NCI-H446 treated with DMSO at 0.1 percent for 48 hours (cell line): ENCODE measurements around the gene NTM.
"Not testable (repeated sequence)": the region's sequence is repeated elsewhere in the genome, so short reads cannot be mapped to it uniquely, and the experiment has no call there.

Source experiments
- DNase-seq: peaks from one replicate; lab custom pipeline; 2025; lab: John Stamatoyannopoulos, UW

The NTM gene

DNA sequence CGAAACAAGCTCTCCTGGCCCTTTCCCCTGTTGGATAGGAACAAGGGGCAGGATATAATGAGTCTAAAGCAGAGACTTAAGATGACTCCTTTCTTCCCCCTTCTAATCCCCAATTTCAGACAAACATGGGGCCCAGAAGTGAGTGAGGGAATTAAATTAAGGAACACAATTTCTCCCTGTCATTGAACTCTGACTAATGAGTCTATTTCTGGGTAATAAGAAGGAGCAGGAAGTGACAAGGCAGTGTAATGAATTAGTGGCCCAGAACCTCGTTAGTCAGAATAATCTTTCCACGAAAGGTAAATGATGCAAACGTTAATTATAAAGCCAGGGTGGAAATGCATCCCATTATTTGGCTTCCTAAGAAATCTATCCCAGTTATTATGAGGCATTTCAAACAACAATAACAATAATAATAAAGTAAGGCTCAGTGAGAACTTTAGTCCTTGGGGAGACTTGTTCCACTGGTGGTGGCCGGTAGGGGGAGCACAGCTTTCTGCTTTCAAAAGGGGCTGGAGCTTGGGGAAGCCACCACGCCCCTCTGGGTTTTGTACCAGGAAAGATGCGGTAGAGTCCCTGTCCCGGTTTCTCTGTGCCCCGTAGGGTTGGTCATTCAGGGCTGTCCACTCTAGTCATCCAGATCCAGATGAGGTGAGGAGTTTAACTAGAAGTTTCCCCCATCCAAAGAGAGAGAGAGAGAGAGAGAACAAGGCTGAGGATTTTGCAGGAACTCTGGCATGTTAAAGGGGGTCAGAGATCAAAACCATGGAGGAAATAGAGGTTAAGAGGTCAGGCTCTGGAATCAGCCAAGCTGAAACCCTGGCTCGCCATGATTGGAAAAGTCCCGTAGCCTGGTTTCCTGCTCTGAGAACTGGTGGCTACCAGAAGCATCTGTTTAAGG lies 298.3 kb downstream of the NTM start:
- no peak for DNase-seq

DNA sequence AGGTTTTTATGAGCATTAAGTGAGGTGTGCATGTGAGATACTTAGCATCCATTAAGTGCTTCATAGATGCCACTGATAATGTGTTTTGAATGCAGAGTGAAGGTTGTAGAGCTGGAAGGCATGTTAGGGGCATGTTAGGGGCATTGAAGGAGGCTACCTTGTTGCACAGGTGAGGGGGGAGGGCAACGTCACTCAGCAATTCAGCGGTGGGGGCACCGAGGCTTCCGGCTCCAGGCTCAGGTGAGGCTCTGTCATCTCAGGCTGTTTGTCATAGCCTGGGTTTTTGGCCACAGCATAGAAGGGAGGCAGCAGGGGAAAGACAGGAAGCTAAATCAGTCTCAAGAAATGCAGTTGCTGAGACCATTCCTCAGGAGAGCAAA lies 299.0 kb downstream of the NTM start:
- DNase-seq: no peak

DNA sequence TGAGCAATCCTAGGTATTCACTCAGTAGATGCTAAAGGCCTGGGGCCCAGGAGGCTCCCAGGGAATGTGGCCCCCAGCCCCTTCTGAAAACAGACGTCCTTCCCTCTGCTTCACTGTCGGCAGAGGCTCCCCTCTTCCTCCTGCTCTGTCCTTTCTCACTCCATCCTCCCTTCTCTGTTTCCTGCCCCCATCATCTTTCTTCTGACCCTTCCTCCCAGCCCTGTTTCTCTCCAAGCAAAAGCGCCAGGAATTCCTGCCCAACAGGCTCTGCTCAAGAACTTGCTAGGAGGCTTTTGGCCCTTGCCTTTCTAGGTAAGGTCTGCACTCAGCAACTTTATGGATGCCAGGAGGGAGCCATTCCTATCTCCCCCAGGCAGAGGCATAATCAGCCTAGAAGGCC lies 300.5 kb downstream of the NTM start:
- DNase-seq: no peak

DNA sequence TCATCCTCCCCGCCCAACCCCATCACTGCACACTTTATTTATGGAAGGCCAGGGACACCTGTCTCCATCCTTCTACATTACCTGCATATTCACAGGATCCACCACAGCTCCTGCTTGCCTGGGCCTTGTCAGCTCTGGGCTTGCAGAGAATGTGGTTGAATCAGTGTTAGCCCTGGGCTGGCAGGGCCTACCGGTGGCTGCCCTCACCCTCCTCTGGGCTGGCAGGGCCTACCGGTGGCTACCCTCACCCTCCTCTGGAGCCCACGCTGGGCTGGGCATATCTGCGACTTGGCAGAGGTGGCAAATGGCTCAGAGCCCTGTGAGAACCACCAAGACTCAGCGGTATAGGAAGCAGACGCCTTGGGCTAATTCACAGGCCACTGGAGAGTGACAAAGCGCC lies 300.9 kb downstream of the NTM start:
- DNase-seq: no peak

DNA sequence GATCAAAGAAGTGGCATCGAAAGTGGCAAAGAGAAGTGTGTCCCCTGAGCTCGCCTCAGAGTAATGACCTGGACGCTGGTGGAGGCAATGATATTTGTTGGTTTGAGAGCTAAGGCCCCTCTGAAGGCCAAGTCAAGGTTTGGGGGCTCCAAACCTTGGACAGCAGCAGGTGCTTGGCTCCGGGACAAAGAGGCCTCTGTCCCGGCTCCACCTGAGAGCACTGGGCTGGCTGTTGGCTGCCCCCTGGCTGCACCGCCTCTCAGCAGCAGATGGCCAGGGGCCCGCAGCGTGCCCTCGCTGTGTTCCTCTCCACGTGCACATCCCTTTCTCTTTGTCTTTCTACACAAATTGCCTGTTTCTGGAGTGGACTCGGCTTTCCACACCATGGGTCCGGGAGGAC lies 301.3 kb downstream of the NTM start:
- DNase-seq: no peak

DNA sequence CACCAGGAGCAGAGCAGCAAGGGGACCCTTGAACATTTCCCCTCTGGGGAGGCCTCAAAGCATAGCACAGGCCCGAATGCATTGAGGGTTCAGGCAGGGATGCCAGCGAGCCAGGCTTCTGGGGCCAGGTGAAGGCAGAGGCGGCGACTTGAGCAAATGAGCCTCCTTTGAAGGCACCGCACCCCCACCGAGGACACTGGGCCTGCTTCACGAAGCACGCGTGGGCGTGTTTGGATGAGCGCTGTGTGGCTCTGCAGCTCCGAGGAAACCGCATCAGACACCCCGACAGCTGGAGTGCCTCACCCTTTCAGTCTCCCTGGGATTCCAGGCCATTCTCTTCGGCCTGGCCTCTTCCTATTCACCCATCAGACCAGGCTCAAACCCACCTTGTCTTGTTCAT lies 301.8 kb downstream of the NTM start:
- DNase-seq: no peak

DNA sequence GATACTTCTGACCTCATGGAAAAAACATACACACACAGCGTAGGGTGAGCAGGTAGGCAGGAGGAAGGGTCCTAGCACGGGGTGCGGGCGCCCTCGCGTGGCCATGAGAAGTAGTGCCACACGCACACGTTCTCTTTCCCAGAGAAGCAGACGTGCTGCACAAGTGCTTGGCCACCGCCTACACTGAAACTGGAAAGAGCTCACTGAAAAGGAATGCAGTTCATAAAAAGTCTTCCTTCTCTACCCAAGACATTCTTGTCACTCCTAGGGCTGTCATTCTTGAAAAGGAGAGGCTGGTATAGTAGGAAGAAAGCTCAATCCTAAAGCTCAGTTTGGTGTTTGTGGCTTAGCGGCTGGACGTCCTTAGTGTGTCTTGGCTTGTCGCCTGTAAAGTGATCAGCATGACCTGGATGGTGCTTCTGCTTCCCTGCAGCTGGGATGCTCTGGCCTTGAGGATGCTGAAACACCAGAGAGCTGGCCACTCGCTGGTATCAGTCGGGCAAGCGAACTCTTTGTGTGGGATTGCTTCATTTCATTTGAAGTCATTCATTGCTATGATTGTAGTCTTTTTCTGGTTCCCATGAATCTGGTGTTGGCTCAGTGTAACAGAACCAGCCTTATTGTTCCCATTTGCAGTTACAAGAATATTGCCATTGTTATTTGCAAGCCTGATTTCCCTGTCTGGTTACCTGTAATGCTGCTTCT lies 303.8 kb downstream of the NTM start:
- no peak for DNase-seq

DNA sequence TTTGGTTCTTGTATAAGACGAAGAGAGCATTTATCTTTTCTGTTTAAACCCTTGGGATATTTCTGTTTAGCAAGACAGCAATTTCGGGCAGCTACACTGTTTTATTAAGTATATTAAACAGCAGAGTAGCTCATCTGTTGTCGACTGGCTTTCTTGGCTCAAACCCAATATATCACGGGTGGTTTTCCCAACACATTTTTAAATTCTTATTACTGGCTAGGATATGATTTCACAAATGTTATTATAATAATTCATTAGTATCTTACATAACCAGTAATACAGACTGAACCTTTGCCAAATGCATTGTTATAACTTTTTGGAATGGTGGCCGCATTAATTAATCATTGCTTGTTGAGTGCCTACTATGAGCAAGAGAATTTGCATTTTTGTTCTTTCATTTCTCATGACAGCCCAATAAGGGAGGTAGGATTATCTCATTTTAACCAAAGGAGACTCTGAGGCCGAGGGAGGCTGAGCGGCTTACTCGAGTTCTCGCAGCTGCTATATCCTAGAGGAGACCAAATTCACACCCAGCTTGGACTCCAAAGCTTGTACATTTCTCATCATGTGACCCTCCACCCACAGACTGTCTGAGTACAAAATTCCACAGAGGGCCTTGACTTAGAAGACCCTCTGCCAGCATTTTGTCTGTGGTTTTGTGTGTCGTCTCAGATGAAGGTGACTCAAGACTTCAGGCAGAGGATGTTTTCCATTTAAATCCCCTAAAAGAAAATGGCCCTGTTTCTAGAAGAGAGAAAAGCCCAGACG lies 304.9 kb downstream of the NTM start:
- DNase-seq: no peak

DNA sequence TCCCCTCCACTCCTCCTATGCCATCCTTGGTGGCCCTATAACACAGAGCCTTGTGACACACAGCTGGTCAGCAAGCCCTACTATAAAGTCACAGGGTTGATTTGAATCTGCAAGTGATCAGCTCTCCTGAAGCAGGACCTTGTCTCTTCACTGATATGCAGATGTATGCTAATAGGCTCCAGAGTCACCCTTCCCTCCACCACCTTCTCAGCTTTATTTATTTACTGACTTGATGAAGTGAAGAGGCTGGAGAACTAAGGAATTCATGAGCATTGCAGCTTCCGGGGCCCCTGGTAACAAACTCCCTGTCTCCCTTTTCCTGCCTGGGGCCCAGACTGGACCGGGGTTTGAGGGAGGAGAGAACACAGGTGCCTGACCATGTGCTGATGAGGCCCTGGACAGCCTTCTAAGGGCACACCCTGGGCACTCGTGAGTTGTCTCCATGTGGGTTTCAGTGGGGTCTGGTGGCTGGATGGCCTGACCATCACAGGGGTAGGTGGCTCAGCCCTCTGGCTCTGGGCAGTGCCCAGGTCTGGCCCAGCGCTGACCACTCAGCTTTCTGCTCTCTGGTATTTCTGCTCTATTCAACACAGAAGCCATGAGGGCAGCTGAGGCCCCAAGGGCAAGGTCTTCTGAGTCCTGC lies 307.5 kb downstream of the NTM start:
- no peak for DNase-seq

DNA sequence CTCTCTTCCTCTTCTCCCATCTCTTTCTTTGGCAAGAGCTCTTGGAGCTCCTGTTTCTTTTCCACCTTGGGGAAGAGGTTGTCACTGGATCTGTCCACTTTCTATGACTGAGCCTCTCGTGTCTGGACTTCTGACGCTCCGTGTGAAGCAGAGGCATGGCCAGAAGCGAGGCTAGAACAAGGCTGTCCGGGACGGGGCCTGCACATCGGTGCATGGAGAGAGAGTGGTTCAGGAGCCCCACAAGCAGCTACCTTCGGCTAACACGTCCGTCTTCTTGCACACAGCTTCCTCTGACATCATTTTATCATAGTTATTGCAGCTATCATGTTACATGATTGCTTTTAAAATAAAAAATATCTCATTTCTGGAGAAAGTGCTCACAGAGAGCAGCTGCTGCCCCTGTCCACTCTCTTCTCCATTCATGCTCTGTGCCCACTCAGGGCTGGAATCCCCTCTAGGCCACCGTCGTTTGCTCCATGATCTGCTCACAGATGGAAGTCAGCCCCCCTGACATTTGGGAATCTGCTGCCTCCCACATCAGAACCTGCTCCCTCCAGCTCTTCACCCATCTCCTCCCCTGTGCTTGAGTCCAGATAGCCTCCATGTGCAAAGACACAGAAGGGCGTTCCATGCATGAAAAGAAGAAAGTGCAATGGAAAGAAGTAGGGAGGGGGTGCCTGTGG lies 308.4 kb downstream of the NTM start:
- DNase-seq: no peak

DNA sequence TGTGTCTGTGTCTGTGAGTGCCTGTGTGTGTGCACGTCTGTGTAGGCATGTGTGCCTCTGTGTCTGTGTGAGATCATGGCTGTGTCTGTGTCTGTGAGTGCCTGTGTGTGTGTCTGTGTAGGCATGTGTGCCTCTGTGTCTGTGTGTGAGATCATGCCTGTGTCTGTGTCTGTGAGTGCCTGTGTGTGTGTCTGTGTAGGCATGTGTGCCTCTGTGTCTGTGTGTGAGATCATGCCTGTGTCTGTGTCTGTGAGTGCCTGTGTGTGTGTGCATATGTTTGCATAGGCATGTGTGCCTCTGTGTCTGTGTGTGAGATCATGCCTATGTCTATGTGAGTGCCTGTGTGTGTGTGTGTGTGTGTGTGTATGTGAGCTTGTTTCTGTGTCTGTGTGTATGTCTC lies 310.0 kb downstream of the NTM start:
- DNase-seq: not testable (repeated sequence)

DNA sequence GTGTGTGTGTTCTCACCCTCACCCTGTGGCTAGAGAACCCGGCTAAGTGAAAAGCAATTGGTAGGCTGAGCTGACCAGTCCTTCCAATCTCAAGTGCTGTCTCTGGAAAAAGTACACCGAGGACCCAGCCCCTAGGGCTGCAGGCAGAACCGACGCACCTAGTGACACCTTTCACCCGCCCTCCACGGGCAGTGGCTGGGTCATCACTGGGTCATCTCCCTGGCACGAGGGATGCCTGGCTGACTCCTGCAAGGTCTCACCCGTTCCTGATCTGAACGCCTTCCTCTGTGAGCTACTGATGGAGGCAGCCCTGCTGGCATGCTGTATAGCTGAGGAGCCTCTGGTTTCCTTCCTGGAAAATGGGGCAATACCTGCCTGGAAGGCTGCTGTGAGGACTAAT lies 311.5 kb downstream of the NTM start:
- no peak for DNase-seq

DNA sequence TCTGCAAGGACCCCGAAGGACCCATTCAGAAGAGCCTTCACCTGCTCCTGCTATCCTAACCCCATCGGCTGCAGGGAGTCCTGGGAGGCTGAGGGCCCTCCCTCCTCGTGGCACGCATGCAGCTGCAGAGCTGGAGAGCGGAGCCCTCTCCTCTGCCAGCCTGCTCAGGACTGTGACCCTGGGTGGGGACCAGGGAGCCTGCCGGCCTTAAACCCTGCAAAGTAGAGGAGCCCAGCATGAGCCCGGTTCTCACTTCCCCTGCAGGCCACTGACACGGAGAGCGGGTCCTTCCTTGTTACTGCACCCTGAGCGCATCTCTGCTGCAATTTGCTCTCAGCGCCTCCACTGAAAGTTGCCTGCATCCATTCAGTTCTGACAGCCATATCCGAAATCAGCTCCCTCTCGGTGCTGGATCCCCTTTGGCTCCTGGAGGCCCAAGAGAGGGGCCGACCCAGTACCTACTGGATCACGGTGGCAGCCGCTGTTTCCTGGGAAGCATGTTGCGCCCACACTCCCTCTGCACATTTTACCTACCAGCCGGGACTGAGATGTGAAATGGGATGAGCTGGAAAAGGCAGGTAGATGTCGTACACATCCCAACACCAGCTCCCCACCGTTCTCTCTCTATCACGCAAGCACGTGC lies 312.1 kb downstream of the NTM start:
- no peak for DNase-seq

DNA sequence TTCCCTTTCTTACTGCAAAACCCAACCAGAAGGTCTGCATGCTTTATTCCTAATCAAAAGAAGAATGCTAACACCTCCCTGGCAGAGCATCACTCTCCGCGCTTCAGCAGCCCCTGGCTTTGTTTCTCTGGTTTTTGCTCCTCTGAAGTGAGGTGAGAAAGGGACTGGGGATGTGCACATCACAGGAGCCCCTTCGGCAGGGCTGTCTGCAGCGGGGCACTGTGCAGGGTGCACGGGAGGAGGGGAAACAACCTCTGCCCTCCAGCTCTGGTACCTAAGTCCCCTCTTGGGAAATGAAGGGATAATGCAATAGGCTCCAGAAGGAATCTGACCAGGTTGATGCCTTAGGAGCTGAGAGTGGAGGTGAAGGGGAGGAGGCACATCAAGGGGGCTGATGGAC lies 312.7 kb downstream of the NTM start:
- DNase-seq: no peak

DNA sequence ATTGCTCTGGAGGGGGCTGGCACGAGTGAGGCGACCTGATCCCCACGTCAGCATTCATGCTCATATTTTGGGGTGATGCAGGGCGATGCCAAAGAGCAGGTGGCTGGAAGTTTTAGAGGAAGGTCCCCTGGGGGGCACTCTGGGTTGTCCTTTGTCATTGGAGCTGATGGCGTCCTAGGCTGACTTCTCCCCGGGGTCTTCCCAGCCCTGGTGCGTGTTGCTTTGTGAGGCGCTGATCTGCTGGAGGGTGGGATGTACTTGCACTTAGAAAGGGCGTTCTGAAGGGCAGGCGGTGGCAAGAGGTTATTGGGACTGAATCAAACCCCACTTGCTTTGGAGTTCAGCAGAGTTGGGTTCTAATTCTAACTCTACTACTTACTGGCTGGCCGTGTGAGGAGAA lies 313.3 kb downstream of the NTM start:
- no peak for DNase-seq

DNA sequence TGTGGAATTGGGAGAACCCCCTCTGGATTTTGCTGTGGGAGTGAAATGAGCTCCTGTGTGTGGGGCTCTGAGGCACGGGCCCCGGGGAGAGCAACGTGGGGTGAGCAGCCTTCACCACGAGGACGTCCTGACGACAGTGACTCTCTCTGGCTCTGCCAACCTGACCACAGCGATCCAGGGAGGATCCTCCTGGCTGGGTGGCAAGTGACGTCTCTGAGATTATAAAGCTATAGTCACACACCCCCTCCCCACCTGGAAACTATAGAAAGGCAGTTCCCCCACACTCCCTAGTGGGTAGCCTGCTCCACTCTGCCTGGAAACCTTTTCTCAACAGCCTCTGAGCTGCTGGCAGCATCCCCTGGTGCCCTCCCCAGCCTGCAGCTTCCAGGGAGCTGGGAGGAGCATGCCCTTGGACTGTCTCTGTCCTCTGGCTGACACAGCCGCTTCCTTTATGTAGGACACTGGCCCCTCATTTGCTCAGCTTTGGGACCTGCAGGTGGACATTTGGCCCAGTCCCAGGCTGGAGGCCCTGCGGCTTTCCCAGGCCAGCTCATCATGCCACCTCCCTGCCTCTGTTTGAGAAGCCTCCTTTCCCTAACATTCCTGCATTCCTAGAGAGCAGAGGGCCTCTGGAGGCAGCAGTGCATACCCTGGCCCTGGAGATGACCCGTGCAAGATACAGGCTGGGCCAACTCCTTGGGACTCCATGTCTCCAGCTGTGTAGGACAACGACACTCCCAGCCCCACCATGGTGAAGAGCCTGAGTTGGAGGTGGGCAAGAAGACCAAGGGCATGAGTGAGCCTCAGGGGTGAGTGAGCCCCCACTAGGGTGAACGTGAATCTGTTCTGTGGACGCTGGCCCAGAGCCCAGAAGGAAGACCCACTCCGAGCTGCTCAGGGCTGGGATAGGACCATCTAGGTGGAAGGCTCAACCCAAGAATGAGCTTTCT lies 314.0 kb downstream of the NTM start:
- no peak for DNase-seq

DNA sequence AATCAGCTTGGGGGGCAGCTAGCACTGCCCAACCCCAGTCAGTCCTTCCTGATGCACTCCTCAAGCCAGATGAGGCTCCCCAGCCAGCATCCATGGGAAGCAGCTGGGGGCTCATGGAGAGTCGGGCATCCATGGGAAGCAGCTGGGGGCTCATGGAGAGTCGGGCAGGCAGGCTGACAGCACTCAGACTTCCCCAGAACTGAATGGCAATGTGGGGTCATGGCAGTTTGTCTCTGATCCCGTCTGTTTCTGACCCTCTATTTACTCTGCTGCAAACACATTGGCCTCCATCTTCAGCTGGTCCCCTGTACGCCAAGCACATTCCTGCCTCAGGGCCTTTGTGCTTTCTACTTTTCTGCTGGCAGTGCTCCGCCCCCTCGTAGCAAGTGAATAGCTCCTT lies 314.8 kb downstream of the NTM start:
- no peak for DNase-seq

DNA sequence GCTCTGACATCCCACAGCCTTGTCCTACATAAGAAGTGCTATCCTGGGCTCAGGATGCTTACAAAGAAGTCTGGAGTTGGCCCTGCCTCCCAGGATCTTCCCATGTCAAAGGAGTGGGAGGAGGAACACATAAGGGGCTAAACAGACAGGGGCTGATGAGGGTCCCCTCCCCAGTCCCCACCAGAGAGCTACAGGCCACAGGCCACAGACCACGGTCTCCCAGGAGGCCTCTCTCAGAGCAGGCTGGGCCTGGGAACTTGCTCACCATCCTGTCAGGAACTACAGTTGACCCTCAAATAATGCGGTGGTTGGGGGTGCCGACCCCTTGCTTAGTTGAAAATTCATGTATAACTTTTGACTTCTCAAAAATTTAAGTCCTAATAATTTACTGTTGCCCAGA lies 315.5 kb downstream of the NTM start:
- no peak for DNase-seq

DNA sequence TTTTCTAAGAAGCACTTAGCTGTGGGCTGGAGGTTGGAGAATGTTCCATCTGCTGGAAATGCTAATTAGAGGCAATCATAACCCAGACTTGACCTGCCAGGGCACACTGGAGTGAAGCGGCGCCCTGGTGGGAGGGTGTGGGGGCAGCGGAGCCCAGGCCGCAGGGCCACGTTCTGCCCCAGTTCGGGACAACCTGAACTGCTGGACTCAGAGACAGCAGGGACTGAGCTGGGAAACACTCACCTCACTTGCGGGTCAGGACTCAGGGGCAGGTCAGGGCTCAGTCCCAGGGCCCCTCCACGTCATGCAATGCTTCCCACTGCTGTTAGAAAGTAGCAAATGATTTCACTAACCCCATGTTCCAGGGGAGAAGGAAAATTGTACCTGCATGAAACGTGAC lies 316.4 kb downstream of the NTM start:
- DNase-seq: no peak
